ENCODE measurements around the gene ABCD1.

GRCh38 chrX:153735274-153735673, 10.6 kb downstream of the ABCD1 start:
- TF ChIP-seq EZH2 (IDR thresholded peaks at IDR 0.05; ENCODE audit: borderline replicate concordance, low read length), result no peak
- TF ChIP-seq CTCF (IDR thresholded peaks at IDR 0.05; ENCODE audit: low read length), result no peak

Measured in OCI-LY1 (cell line).